ENCODE data around the gene PLEKHN1.

PLEKHN1 gene

DNA sequence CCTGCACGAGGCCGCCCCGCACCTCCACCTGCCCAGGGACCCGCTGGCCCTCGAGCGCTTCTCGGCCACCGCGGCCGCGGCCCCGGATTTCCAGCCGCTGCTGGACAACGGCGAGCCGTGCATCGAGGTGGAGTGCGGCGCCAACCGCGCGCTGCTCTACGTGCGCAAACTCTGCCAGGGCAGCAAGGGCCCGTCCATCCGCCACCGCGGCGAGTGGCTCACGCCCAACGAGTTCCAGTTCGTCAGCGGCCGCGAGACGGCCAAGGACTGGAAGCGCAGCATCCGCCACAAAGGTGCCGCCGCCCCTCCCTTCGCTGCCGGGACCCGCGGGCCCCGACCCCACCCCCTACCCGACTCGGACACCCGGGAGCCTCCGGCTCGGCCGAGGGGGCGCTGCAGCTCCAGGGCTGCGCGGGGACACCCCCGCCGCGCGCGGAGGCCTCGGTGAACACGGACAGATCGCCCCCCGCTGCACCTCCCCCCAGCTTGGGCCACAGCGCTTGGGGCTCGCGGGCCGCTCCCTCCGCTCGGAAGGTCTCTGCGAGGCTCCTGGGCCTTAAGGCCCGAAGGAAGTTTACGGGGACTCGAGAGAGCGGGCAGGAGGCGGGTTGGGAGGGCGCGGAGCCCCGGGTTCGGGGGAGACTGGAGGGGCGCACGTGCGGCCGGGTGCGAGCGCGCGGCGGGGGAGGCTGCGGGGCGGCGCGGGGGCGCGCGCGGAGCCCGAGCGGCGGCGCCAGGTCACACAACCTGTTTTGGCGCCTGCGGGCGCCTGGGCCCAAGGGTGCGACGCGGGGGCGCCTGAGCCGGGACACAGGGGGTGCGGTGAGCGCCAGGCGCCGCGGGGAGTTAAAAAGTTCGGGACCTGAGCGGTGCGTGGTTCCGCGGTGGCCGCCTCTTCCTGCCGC lies 41.4 kb upstream of the PLEKHN1 start:
- peak; percentile 48 for DNase-seq
- 2% methylated on average over 64 of the region's 120 CpGs for WGBS
- Histone ChIP-seq H2AFZ (ENCODE audit: low read depth, low read length) (peak overlapping the region; percentile 7), H4K91ac (ENCODE audit: low read length) (no peak overlapping the region), H2BK120ac (ENCODE audit: low read depth, low read length) (peak overlapping the region; percentile 23), H3K79me1 (replicated peaks; ENCODE audit: low read length, poor library complexity, severe bottlenecking) (no peaks in the 10 kb centered on the region), H3K9ac (ENCODE audit: low read length) (no peak overlapping the region), H3K18ac (ENCODE audit: low read depth in 1 of 2, low read length in 2 of 2) (peak overlapping the region; percentile 52 to 88), H3K27ac (ENCODE audit: low read length, poor library complexity, severe bottlenecking) (no peak overlapping the region), H3K14ac (ENCODE audit: low read length in 2 of 2) (peak overlapping the region in 1 of 2 experiments; percentile 66), H2BK15ac (ENCODE audit: low read depth, poor library complexity, severe bottlenecking) (peak overlapping the region; percentile 79), H3K27me3 (ENCODE audit: control insufficient read depth in 1 of 2, insufficient read depth in 1 of 2, low read length in 2 of 2) (peaks cover 55 to 70% of the 10 kb centered on the region in 2 experiments), H4K8ac (ENCODE audit: low read length) (peak overlapping the region; percentile 38), H3K4me1 (ENCODE audit: control insufficient read depth, insufficient read depth, low read depth, low read length) (peaks cover 54% of the 10 kb centered on the region), H2AK5ac (ENCODE audit: low read length, severe bottlenecking) (no peak overlapping the region), H3K4me3 (ENCODE audit: insufficient read depth in 1 of 2, low read depth in 1 of 2, low read length in 2 of 2) (peak overlapping the region; percentile 46 to 55), H2BK5ac (ENCODE audit: low read depth, low read length, poor library complexity, severe bottlenecking) (no peak overlapping the region), H3K9me3 (ENCODE audit: control insufficient read depth, low read length) (no peaks in the 10 kb centered on the region), H3K4ac (ENCODE audit: low read depth in 1 of 2, low read length in 2 of 2) (peak overlapping the region in 1 of 2 experiments; percentile 82), H2BK12ac (ENCODE audit: low read length in 2 of 2) (peak overlapping the region in 1 of 2 experiments; percentile 65), H3K4me2 (ENCODE audit: low read length, poor library complexity, severe bottlenecking) (peak overlapping the region; percentile 71), H3K23ac (ENCODE audit: low read length in 2 of 2) (peak overlapping the region in 1 of 2 experiments; percentile 97), H3K36me3 (ENCODE audit: control insufficient read depth in 1 of 2, insufficient read depth in 2 of 2, low read depth in 1 of 2, low read length in 2 of 2) (peaks cover 0 to 4% of the 10 kb centered on the region in 2 experiments)

- Histone ChIP-seq H2BK12ac (ENCODE audit: low read length in 2 of 2) (no peak overlapping the region), H4K91ac (ENCODE audit: low read length) (no peak overlapping the region), H2BK5ac (ENCODE audit: low read depth, low read length, poor library complexity, severe bottlenecking) (no peak overlapping the region), H2BK15ac (ENCODE audit: low read depth, poor library complexity, severe bottlenecking) (no peak overlapping the region), H3K4me1 (ENCODE audit: control insufficient read depth, insufficient read depth, low read depth, low read length) (peaks cover 52% of the 10 kb centered on the region), H2AFZ (ENCODE audit: low read depth, low read length) (no peak overlapping the region), H4K8ac (ENCODE audit: low read length) (no peak overlapping the region), H3K14ac (ENCODE audit: low read length in 2 of 2) (peak overlapping the region in 1 of 2 experiments; percentile 15), H3K4ac (ENCODE audit: low read depth in 1 of 2, low read length in 2 of 2) (no peak overlapping the region), H2BK120ac (ENCODE audit: low read depth, low read length) (no peak overlapping the region), H3K23ac (ENCODE audit: low read length in 2 of 2) (peak overlapping the region in 1 of 2 experiments; percentile 37), H2AK5ac (ENCODE audit: low read length, severe bottlenecking) (no peak overlapping the region), H3K27me3 (ENCODE audit: control insufficient read depth in 1 of 2, insufficient read depth in 1 of 2, low read length in 2 of 2) (peaks cover 46 to 68% of the 10 kb centered on the region in 2 experiments), H3K79me1 (replicated peaks; ENCODE audit: low read length, poor library complexity, severe bottlenecking) (no peaks in the 10 kb centered on the region), H3K4me3 (ENCODE audit: insufficient read depth in 1 of 2, low read depth in 1 of 2, low read length in 2 of 2) (peak overlapping the region; percentile 35 to 41), H3K9ac (ENCODE audit: low read length) (no peak overlapping the region), H3K4me2 (ENCODE audit: low read length, poor library complexity, severe bottlenecking) (peak overlapping the region; percentile 55), H3K36me3 (ENCODE audit: control insufficient read depth in 1 of 2, insufficient read depth in 2 of 2, low read depth in 1 of 2, low read length in 2 of 2) (peaks cover 0 to 4% of the 10 kb centered on the region in 2 experiments), H3K27ac (ENCODE audit: low read length, poor library complexity, severe bottlenecking) (no peak overlapping the region), H3K9me3 (ENCODE audit: control insufficient read depth, low read length) (no peaks in the 10 kb centered on the region), H3K18ac (ENCODE audit: low read depth in 1 of 2, low read length in 2 of 2) (no peak overlapping the region)
- no peak for DNase-seq
- 4% methylated on average over 60 of the region's 65 CpGs for WGBS
These were observed 40.5 kb upstream of the PLEKHN1 start for GRCh38 chr1:925561-926421.

GRCh38 chr1:927234-927633 lies 39.0 kb upstream of the PLEKHN1 start:
- 70% methylated on average over 9 of the region's 9 CpGs for WGBS

More at GRCh38 chr1:927234-927633, 39.0 kb upstream of the PLEKHN1 start:
- Histone ChIP-seq H3K27me3 (ENCODE audit: control insufficient read depth in 1 of 2, insufficient read depth in 1 of 2, low read length in 2 of 2) (peaks cover 44 to 73% of the 10 kb centered on the region in 2 experiments), H3K4me1 (ENCODE audit: control insufficient read depth, insufficient read depth, low read depth, low read length) (peaks cover 51% of the 10 kb centered on the region), H3K4me3 (ENCODE audit: insufficient read depth in 1 of 2, low read depth in 1 of 2, low read length in 2 of 2) (no peak overlapping the region), H4K91ac (ENCODE audit: low read length) (no peak overlapping the region), H3K36me3 (ENCODE audit: control insufficient read depth in 1 of 2, insufficient read depth in 2 of 2, low read depth in 1 of 2, low read length in 2 of 2) (peaks cover 0 to 4% of the 10 kb centered on the region in 2 experiments), H3K27ac (ENCODE audit: low read length, poor library complexity, severe bottlenecking) (no peak overlapping the region), H2BK120ac (ENCODE audit: low read depth, low read length) (no peak overlapping the region), H3K9ac (ENCODE audit: low read length) (no peak overlapping the region), H2BK5ac (ENCODE audit: low read depth, low read length, poor library complexity, severe bottlenecking) (no peak overlapping the region), H2AFZ (ENCODE audit: low read depth, low read length) (no peak overlapping the region), H3K79me1 (replicated peaks; ENCODE audit: low read length, poor library complexity, severe bottlenecking) (no peaks in the 10 kb centered on the region), H3K4ac (ENCODE audit: low read depth in 1 of 2, low read length in 2 of 2) (no peak overlapping the region), H2BK15ac (ENCODE audit: low read depth, poor library complexity, severe bottlenecking) (no peak overlapping the region), H3K14ac (ENCODE audit: low read length in 2 of 2) (no peak overlapping the region), H3K23ac (ENCODE audit: low read length in 2 of 2) (no peak overlapping the region), H3K18ac (ENCODE audit: low read depth in 1 of 2, low read length in 2 of 2) (no peak overlapping the region), H3K9me3 (ENCODE audit: control insufficient read depth, low read length) (no peaks in the 10 kb centered on the region), H2BK12ac (ENCODE audit: low read length in 2 of 2) (no peak overlapping the region), H3K4me2 (ENCODE audit: low read length, poor library complexity, severe bottlenecking) (no peak overlapping the region), H2AK5ac (ENCODE audit: low read length, severe bottlenecking) (no peak overlapping the region), H4K8ac (ENCODE audit: low read length) (no peak overlapping the region)
- DNase-seq, result no peak
